GM23338 (cell line): ENCODE results near the gene CD74. TPM values are rescaled to one million over a fixed set of nuclear protein-coding genes. Genes with fewer than 3 reads are reported as not detected.

Source experiments
- ATAC-seq: fragments of 200-7000 bp; cut with Tn5 transposase; 3 replicates; pipeline ENCODE4 v1.9.1; 2020
- DNase-seq: peaks from one replicate; pipeline ENCODE4 v3.0.0-alpha.2; 2015; ENCODE audit warnings: low spot score
- H2AFZ ChIP-seq: fragments of 200-600 bp; sonication (generic); 2 replicates; pipeline ENCODE4 v1.8.0; 2016; ENCODE audit warnings: antibody characterized with exemption, mild to moderate bottlenecking, moderate library complexity
- H3F3A ChIP-seq: fragments of 200-600 bp; sonication (generic); replicated peaks from 2 replicates; pipeline ENCODE4 v1.8.0; 2017; ENCODE audit warnings: antibody characterized with exemption, mixed run types, low read depth
- H3K27ac ChIP-seq: fragments of 200-600 bp; sonication (generic); 2 replicates; pipeline ENCODE4 v1.6.1; 2016; ENCODE audit warnings: low read depth
- H3K27me3 ChIP-seq: fragments of 200-600 bp; sonication (generic); 2 replicates; pipeline ENCODE4 v1.8.0; 2016; ENCODE audit warnings: mild to moderate bottlenecking, mixed run types, moderate library complexity; ENCODE audit not compliant: insufficient read depth
- H3K36me3 ChIP-seq: fragments of 200-600 bp; sonication (generic); 2 replicates; pipeline ENCODE4 v1.8.0; 2016; ENCODE audit warnings: mild to moderate bottlenecking; ENCODE audit not compliant: insufficient read depth
- H3K4me1 ChIP-seq: fragments of 200-600 bp; sonication (generic); 2 replicates; pipeline ENCODE4 v1.8.0; 2016; ENCODE audit warnings: mild to moderate bottlenecking, moderate library complexity; ENCODE audit not compliant: insufficient read depth
- H3K4me2 ChIP-seq: fragments of 200-600 bp; sonication (generic); 2 replicates; pipeline ENCODE4 v1.7.1; 2017; ENCODE audit warnings: mixed run types
- H3K4me3 ChIP-seq: fragments of 200-600 bp; sonication (generic); 2 replicates; pipeline ENCODE4 v1.6.1; 2016; ENCODE audit warnings: mixed run types
- H3K79me2 ChIP-seq: fragments of 200-600 bp; sonication (generic); replicated peaks from 2 replicates; pipeline ENCODE4 v1.8.0; 2017; ENCODE audit warnings: mild to moderate bottlenecking; ENCODE audit not compliant: insufficient read depth
- H3K9me2 ChIP-seq: fragments of 200-600 bp; sonication (generic); 2 replicates; pipeline ENCODE4 v1.8.0; 2017; ENCODE audit not compliant: insufficient read depth
- H4K20me1 ChIP-seq: fragments of 200-600 bp; sonication (generic); replicated peaks from 2 replicates; pipeline ENCODE4 v1.8.0; 2017; ENCODE audit warnings: mild to moderate bottlenecking; ENCODE audit not compliant: insufficient read depth
- H3K27ac Mint-ChIP-seq: 2 replicates; pipeline ENCODE4 v1.8.0; 2020; ENCODE audit warnings: inconsistent platforms, mild to moderate bottlenecking, moderate library complexity, mixed read lengths
- H3K27me3 Mint-ChIP-seq: 3 replicates; pipeline ENCODE4 v1.8.0; 2022; ENCODE audit warnings: low read depth, mild to moderate bottlenecking, moderate library complexity, mixed read lengths, inconsistent platforms; ENCODE audit not compliant: insufficient read depth, poor library complexity
- H3K36me3 Mint-ChIP-seq: 3 replicates; pipeline ENCODE4 v1.8.0; 2021; ENCODE audit warnings: low read depth, mild to moderate bottlenecking, inconsistent platforms, moderate library complexity, mixed read lengths
- H3K4me1 Mint-ChIP-seq: 3 replicates; pipeline ENCODE4 v1.8.0; 2020; ENCODE audit warnings: mild to moderate bottlenecking, inconsistent platforms, mixed read lengths
- H3K4me3 Mint-ChIP-seq: 3 replicates; pipeline ENCODE4 v1.8.0; 2021; ENCODE audit warnings: moderate library complexity, mild to moderate bottlenecking, inconsistent platforms, mixed read lengths
- H3K9me3 Mint-ChIP-seq: 3 replicates; pipeline ENCODE4 v1.8.0; 2020; ENCODE audit warnings: moderate library complexity, mild to moderate bottlenecking, inconsistent platforms, mixed read lengths
- CREB1 ChIP-seq: fragments of 250-450 bp; sonication (Bioruptor Pico); IDR thresholded peaks from 2 replicates; pipeline ENCODE4 v1.5.0; 2020; ENCODE audit warnings: low read depth, mild to moderate bottlenecking, moderate library complexity
- CTCF ChIP-seq, 2 experiments: fragments of 200-600 bp in 1 of 2; sonication (generic) in 1 of 2; conservative IDR thresholded peaks; 2 replicates each; pipeline versions ENCODE4 v1.5.1 to v1.6.1; 2016 to 2017; ENCODE audit warnings: antibody characterized with exemption in 2 of 2, low read depth in 2 of 2, mild to moderate bottlenecking in 2 of 2, moderate library complexity in 1 of 2
- ETS1 ChIP-seq: IDR thresholded peaks from 2 replicates; pipeline ENCODE4 v1.6.1; 2016; ENCODE audit warnings: antibody characterized with exemption
- EZH2 ChIP-seq: fragments of 200-600 bp; sonication (generic); IDR thresholded peaks from one replicate; pipeline ENCODE4 v1.8.0; 2017; ENCODE audit warnings: antibody characterized with exemption, mild to moderate bottlenecking, low read depth; ENCODE audit not compliant: unreplicated experiment
- EZH2phosphoT487 ChIP-seq: fragments of 200-600 bp; sonication (generic); IDR thresholded peaks from one replicate; pipeline ENCODE4 v1.8.1; 2018; ENCODE audit warnings: antibody characterized with exemption; ENCODE audit not compliant: unreplicated experiment
- JUNB ChIP-seq: IDR thresholded peaks from one replicate; pipeline ENCODE4 v1.6.1; 2016; ENCODE audit warnings: antibody characterized with exemption; ENCODE audit not compliant: unreplicated experiment
- NANOG ChIP-seq: IDR thresholded peaks from 2 replicates; pipeline ENCODE4 v1.6.1; 2016; ENCODE audit warnings: antibody characterized with exemption, borderline replicate concordance
- POLR2AphosphoS5 ChIP-seq: IDR thresholded peaks from 2 replicates; pipeline ENCODE4 v1.6.1; 2016; ENCODE audit warnings: antibody characterized with exemption, low read depth
- ZNF114 ChIP-seq: fragments of 250-450 bp; sonication (Bioruptor Pico); IDR thresholded peaks from 2 replicates; pipeline ENCODE4 v1.5.0; 2020; ENCODE audit warnings: mild to moderate bottlenecking, moderate library complexity
- ZNF462 ChIP-seq: fragments of 250-450 bp; sonication (Bioruptor Pico); IDR thresholded peaks from 2 replicates; pipeline ENCODE4 v1.5.0; 2020; ENCODE audit warnings: mild to moderate bottlenecking, moderate library complexity
- polyA plus RNA-seq: library from polyadenylated mRNA; unstranded; fragments of >200 nt; fragmentation: Nextera tagmentation; extraction: Ambion mirVana; gene quantifications from 2 replicates; pipeline ENCODE4 v1.2.1, GENCODE V29; 2016
- total RNA-seq: library from RNA; depleted of rRNA; stranded (reverse); fragments of >200 nt; shearing (Covaris generic); gene quantifications from 2 replicates; pipeline ENCODE4 v1.2.3, GENCODE V29; 2014

The CD74 gene
- total and polyA plus RNA-seq, 2 experiments from 2014 or later = 49.8 to 98.4 TPM

- TF ChIP-seq CREB1 (CRISPR knock-in tag) = no peak
- no peak for TF ChIP-seq JUNB
- no peak for TF ChIP-seq ZNF462 (CRISPR knock-in tag)
- TF ChIP-seq POLR2AphosphoS5 = no peak
- TF ChIP-seq ZNF114 = no peak
- no peak for TF ChIP-seq EZH2phosphoT487
- TF ChIP-seq ETS1 = no peak
- TF ChIP-seq NANOG = no peak
Measured at GRCh38 chr5:150422075-150422474, 9.4 kb upstream of the CD74 start (continued).

- Histone ChIP-seq H3K27ac (no peak overlapping the region), H4K20me1 (no peaks in the 10 kb centered on the region), H3K79me2 (no peaks in the 10 kb centered on the region), H3K4me2 (no peak overlapping the region), H3K27me3 (no peaks in the 10 kb centered on the region), H2AFZ (peak overlapping the region; percentile 12; the same call in 1 of the 2 replicates), H3K4me3 (no peak overlapping the region), H3F3A (no peaks in the 10 kb centered on the region), H3K4me1 (no peaks in the 10 kb centered on the region; the same call in 1 of the 2 replicates), H3K9me2 (no peaks in the 10 kb centered on the region), H3K36me3 (no peaks in the 10 kb centered on the region)
- no peak for DNase-seq
- Mint-ChIP-seq H3K9me3 (no peaks in the 10 kb centered on the region), H3K4me1 (peaks cover 8% of the 10 kb centered on the region; the same call in 1 of the 3 replicates), H3K4me3 (no peak overlapping the region), H3K27ac (no peak overlapping the region), H3K27me3 (peaks cover 8% of the 10 kb centered on the region), H3K36me3 (no peaks in the 10 kb centered on the region)
- no peak for TF ChIP-seq EZH2phosphoT487
- TF ChIP-seq JUNB = no peak
- no peak for TF ChIP-seq EZH2
- no peak for TF ChIP-seq CTCF (conservative IDR thresholded peaks at IDR 0.05; ENCODE audit: low read depth in 2 of 2)
- TF ChIP-seq ZNF114 = no peak
- peak; percentile 33; the same call in 2 of the 3 replicates for ATAC-seq
Measured at GRCh38 chr5:150419630-150420270, 7.0 kb upstream of the CD74 start.
